Measurements from ENCODE around the gene BHLHA15.

The BHLHA15 gene

GRCh38 chr7:98230746-98231471 is 19.7 kb downstream of the BHLHA15 start:
- Histone ChIP-seq H4K20me1 (ENCODE audit: low read depth, low read length) (no peaks in the 10 kb centered on the region), H2AFZ (ENCODE audit: low read depth, low read length, severe bottlenecking) (no peak overlapping the region), H3K36me3 (ENCODE audit: low read length) (no peaks in the 10 kb centered on the region), H3K79me2 (ENCODE audit: insufficient read depth, low read length) (no peaks in the 10 kb centered on the region), H3K9ac (ENCODE audit: low read length) (no peak overlapping the region), H3K9me2 (replicated peaks; ENCODE audit: insufficient read depth, low read length) (no peaks in the 10 kb centered on the region), H3K9me3 (ENCODE audit: insufficient read depth, low read length) (no peaks in the 10 kb centered on the region), H3K4me2 (ENCODE audit: low read depth, low read length, poor library complexity, severe bottlenecking) (no peak overlapping the region), H3F3A (ENCODE audit: insufficient read depth) (no peaks in the 10 kb centered on the region), H3K27ac (ENCODE audit: low read depth, low read length) (no peak overlapping the region), H3K27me3 (ENCODE audit: low read length) (no peaks in the 10 kb centered on the region), H3K4me3 (ENCODE audit: insufficient read depth, low read length, poor library complexity, severe bottlenecking) (no peak overlapping the region)
- TF ChIP-seq EZH2phosphoT487 (conservative IDR thresholded peaks at IDR 0.05; ENCODE audit: low read length) (no peak), CTCF (IDR thresholded peaks at IDR 0.05; ENCODE audit: insufficient read depth, low read length, poor library complexity, severe bottlenecking) (no peak)

GRCh38 chr7:98231493-98232262 is 20.4 kb downstream of the BHLHA15 start:
- Histone ChIP-seq H3K27ac (ENCODE audit: low read depth, low read length) (no peak overlapping the region), H3K9ac (ENCODE audit: low read length) (no peak overlapping the region), H3K4me2 (ENCODE audit: low read depth, low read length, poor library complexity, severe bottlenecking) (no peak overlapping the region), H2AFZ (ENCODE audit: low read depth, low read length, severe bottlenecking) (no peak overlapping the region), H4K20me1 (ENCODE audit: low read depth, low read length) (no peaks in the 10 kb centered on the region), H3K9me3 (ENCODE audit: insufficient read depth, low read length) (no peaks in the 10 kb centered on the region), H3K27me3 (ENCODE audit: low read length) (no peaks in the 10 kb centered on the region), H3F3A (ENCODE audit: insufficient read depth) (no peaks in the 10 kb centered on the region), H3K4me3 (ENCODE audit: insufficient read depth, low read length, poor library complexity, severe bottlenecking) (no peak overlapping the region), H3K36me3 (ENCODE audit: low read length) (no peaks in the 10 kb centered on the region), H3K79me2 (ENCODE audit: insufficient read depth, low read length) (no peaks in the 10 kb centered on the region), H3K9me2 (replicated peaks; ENCODE audit: insufficient read depth, low read length) (no peaks in the 10 kb centered on the region)
- TF ChIP-seq EZH2phosphoT487 (conservative IDR thresholded peaks at IDR 0.05; ENCODE audit: low read length) (no peak), CTCF (IDR thresholded peaks at IDR 0.05; ENCODE audit: insufficient read depth, low read length, poor library complexity, severe bottlenecking) (no peak)

- Histone ChIP-seq H3K4me2 (ENCODE audit: low read depth, low read length, poor library complexity, severe bottlenecking) (no peak overlapping the region), H3F3A (ENCODE audit: insufficient read depth) (no peaks in the 10 kb centered on the region), H2AFZ (ENCODE audit: low read depth, low read length, severe bottlenecking) (no peak overlapping the region), H3K9ac (ENCODE audit: low read length) (no peak overlapping the region), H3K27ac (ENCODE audit: low read depth, low read length) (no peak overlapping the region), H3K27me3 (ENCODE audit: low read length) (no peaks in the 10 kb centered on the region), H3K9me2 (replicated peaks; ENCODE audit: insufficient read depth, low read length) (no peaks in the 10 kb centered on the region), H4K20me1 (ENCODE audit: low read depth, low read length) (no peaks in the 10 kb centered on the region), H3K4me3 (ENCODE audit: insufficient read depth, low read length, poor library complexity, severe bottlenecking) (no peak overlapping the region), H3K9me3 (ENCODE audit: insufficient read depth, low read length) (no peaks in the 10 kb centered on the region), H3K36me3 (ENCODE audit: low read length) (no peaks in the 10 kb centered on the region), H3K79me2 (ENCODE audit: insufficient read depth, low read length) (no peaks in the 10 kb centered on the region)
- TF ChIP-seq CTCF (IDR thresholded peaks at IDR 0.05; ENCODE audit: insufficient read depth, low read length, poor library complexity, severe bottlenecking) (no peak), EZH2phosphoT487 (conservative IDR thresholded peaks at IDR 0.05; ENCODE audit: low read length) (no peak)
Measured at GRCh38 chr7:98232263-98232585, 21.0 kb downstream of the BHLHA15 start.
